Kidney (tissue), 14 donors: ENCODE data around the gene MRGPRX2. TPM values are rescaled to one million over a fixed set of nuclear protein-coding genes. Genes with fewer than 3 reads are reported as not detected.

Source experiments
- DNase-seq, 5 donors: peaks; one replicate each; pipeline ENCODE4 v3.0.0-alpha.2; 2013 to 2020
- FAIRE-seq: peaks from 2 replicates; lab custom pipeline; 2012; peaks lifted over from hg19 to GRCh38; lab: Jason Lieb, UNC
- H3K27ac ChIP-seq, 2 donors: one replicate each; pipeline ENCODE4 v1.7.0; 2013; ENCODE audit warnings: low read depth in 2 of 2, low read length in 2 of 2, inconsistent platforms in 1 of 2
- H3K27me3 ChIP-seq: one replicate; pipeline ENCODE4 v1.7.1; 2013; ENCODE audit warnings: low read length, inconsistent platforms; ENCODE audit not compliant: control insufficient read depth, insufficient read depth
- H3K36me3 ChIP-seq, 3 donors: one replicate each; pipeline versions ENCODE4 v1.7.0 to v1.7.1; 2013; ENCODE audit warnings: low read length in 3 of 3, control low read depth in 1 of 3, inconsistent platforms in 1 of 3; ENCODE audit not compliant: insufficient read depth in 3 of 3, control insufficient read depth in 2 of 3
- H3K4me1 ChIP-seq, 3 donors: one replicate each; pipeline versions ENCODE4 v1.7.0 to v1.7.1; 2013; ENCODE audit warnings: low read length in 3 of 3, inconsistent platforms in 1 of 3, low read depth in 1 of 3; ENCODE audit not compliant: control insufficient read depth in 2 of 3, insufficient read depth in 2 of 3
- H3K4me3 ChIP-seq, 3 donors: one replicate each; pipeline versions ENCODE4 v1.7.0 to v1.8.1; 2013; ENCODE audit warnings: low read length in 3 of 3, control low read depth in 1 of 3, inconsistent platforms in 1 of 3
- H3K9ac ChIP-seq, 3 donors: one replicate each; pipeline versions ENCODE4 v1.7.0 to v1.7.1; 2013; ENCODE audit warnings: low read length in 3 of 3, control low read depth in 1 of 3, inconsistent platforms in 1 of 3
- H3K9me3 ChIP-seq, 3 donors: one replicate each; pipeline versions ENCODE4 v1.7.0 to v1.7.1; 2013; ENCODE audit warnings: low read length in 3 of 3, control low read depth in 1 of 3, inconsistent platforms in 1 of 3; ENCODE audit not compliant: control insufficient read depth in 2 of 3, insufficient read depth in 1 of 3
- CTCF ChIP-seq: IDR thresholded peaks from 3 replicates; pipeline ENCODE4 v1.5.1; 2012; ENCODE audit warnings: mild to moderate bottlenecking, moderate library complexity, borderline replicate concordance; ENCODE audit not compliant: insufficient read depth; ENCODE audit errors: extremely low read depth
- intact Hi-C: fragments of 100-400 bp; cut with DNase I; formaldehyde crosslinking; loops from one replicate; pipeline ENCODE4 v1.11.1; 2022
- polyA plus RNA-seq: library from polyadenylated mRNA; stranded (reverse); fragments of 350-450 nt; fragmentation: Illumina TruSeq; extraction: RNeasy Lipid Tissue Mini Kit (QIAGEN cat#74804); gene quantifications from one replicate; pipeline ENCODE4 v1.2.3, GENCODE V29; 2014; ENCODE audit warnings: low read depth, low replicate concordance; ENCODE audit not compliant: insufficient read depth
- total RNA-seq: library from RNA; stranded (reverse); fragmentation: NEBNext Ultra II Directional; extraction: Animal tissue kit (Norgen Biotek cat#: 25700); gene quantifications from one replicate; pipeline ENCODE4 v1.2.1, GENCODE V29; 2021
- donor health status: control.
- donor health status: control.
- donor health status: control.
- donor health status: control.
- donor health status: control.
- donor health status: DM: yes; HTN: yes; CAD: no.
- donor health status: Normal renal cell carcinoma (clear cell type).

MRGPRX2 gene
- total and polyA plus RNA-seq, 2 donors from 2014 or later: 0.28 TPM; not detected in 1

- no peak overlapping the region for H3K9ac ChIP-seq
- H3K27me3 ChIP-seq: no peaks in the 10 kb centered on the region
- no peaks in the 10 kb centered on the region for H3K36me3 ChIP-seq
- H3K27ac ChIP-seq: no peak overlapping the region
- intact Hi-C loops: no loop called here
- H3K9me3 ChIP-seq: no peaks in the 10 kb centered on the region
- FAIRE-seq (no peak), DNase-seq (no peak)
- peaks cover 0 to 6% (median 0%) of the 10 kb centered on the region in 3 donors for H3K4me1 ChIP-seq
- no peak for TF ChIP-seq CTCF
- H3K4me3 ChIP-seq: no peak overlapping the region
Measured at GRCh38 chr11:19100885-19101284, 40.4 kb upstream of the MRGPRX2 start.

GRCh38 chr11:19099093-19099492, 38.6 kb upstream of the MRGPRX2 start:
- Histone ChIP-seq H3K9ac (no peak overlapping the region), H3K4me3 (no peak overlapping the region), H3K27me3 (no peaks in the 10 kb centered on the region), H3K9me3 (no peaks in the 10 kb centered on the region), H3K27ac (no peak overlapping the region), H3K36me3 (no peaks in the 10 kb centered on the region), H3K4me1 (peaks cover 0 to 6% (median 0%) of the 10 kb centered on the region in 3 donors)
- FAIRE-seq: no peak
- peak in 2 of 5 donors; percentile 56 to 63 for DNase-seq
- TF ChIP-seq CTCF: no peak
- intact Hi-C loops: no loop called here

- TF ChIP-seq CTCF: no peak
- no peak overlapping the region for H3K27ac ChIP-seq
- no peak overlapping the region for H3K4me3 ChIP-seq
- H3K9me3 ChIP-seq: no peaks in the 10 kb centered on the region
- no peak for FAIRE-seq
- no peak overlapping the region for H3K9ac ChIP-seq
- no peak for DNase-seq
- intact Hi-C loops: no loop called here
- H3K4me1 ChIP-seq: no peaks in the 10 kb centered on the region
- no peaks in the 10 kb centered on the region for H3K36me3 ChIP-seq
- H3K27me3 ChIP-seq: no peaks in the 10 kb centered on the region
Measured at GRCh38 chr11:19094859-19095258, 34.3 kb upstream of the MRGPRX2 start.

- Histone ChIP-seq H3K9me3 (no peaks in the 10 kb centered on the region), H3K36me3 (no peaks in the 10 kb centered on the region), H3K27ac (no peak overlapping the region), H3K4me3 (no peak overlapping the region), H3K4me1 (no peaks in the 10 kb centered on the region), H3K9ac (no peak overlapping the region), H3K27me3 (no peaks in the 10 kb centered on the region)
- FAIRE-seq (no peak), DNase-seq (no peak)
- intact Hi-C loops: no loop called here
- no peak for TF ChIP-seq CTCF
Measured at GRCh38 chr11:19093976-19094375, 33.5 kb upstream of the MRGPRX2 start.
